SK-N-MC (cell line): ENCODE results near the gene CFAP77.

Experiments used
- EZH2 ChIP-seq: fragments of 200-600 bp; sonication (generic); IDR thresholded peaks from one replicate; pipeline ENCODE4 v1.6.1; 2017; ENCODE audit warnings: antibody characterized with exemption
- FOXP2 ChIP-seq: optimal IDR thresholded peaks from 2 replicates; pipeline ENCODE3; 2011; ENCODE audit warnings: mild to moderate bottlenecking, moderate library complexity; ENCODE audit not compliant: insufficient read depth; ENCODE audit errors: extremely low read length, control extremely low read depth
- POLR2AphosphoS5 ChIP-seq: IDR thresholded peaks from 2 replicates; pipeline ENCODE4 v1.6.1; 2012; ENCODE audit warnings: mild to moderate bottlenecking, low read depth, low read length, borderline replicate concordance

DNA sequence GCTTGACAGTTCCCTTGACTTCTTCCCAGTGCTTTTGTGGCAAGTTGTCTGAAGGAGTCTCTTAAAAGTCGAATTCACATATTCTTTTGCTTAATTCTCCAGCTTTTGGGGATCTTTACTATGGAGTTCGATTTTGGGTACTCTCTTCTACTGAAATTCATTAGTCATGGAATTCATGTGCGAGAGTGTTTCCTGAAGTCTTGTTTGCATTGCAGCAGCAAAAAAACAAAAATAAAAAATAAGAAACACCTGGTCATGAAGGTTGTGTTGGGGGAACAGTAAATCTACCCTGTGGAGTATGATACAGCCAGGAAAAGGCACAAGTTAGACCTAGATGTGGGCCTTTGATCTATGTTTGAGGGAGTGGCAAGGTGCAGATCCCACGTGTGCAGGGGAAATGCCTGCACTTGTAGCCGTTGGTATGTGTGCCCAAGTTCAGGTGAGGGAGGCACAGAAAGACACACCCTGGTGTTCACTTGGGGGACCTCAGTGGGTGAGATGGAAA lies 55.2 kb downstream of the CFAP77 start:
- TF ChIP-seq EZH2 (no peak), POLR2AphosphoS5 (no peak), FOXP2 (no peak)
